Measurements from ENCODE around the gene OR4M1.

OR4M1 gene

DNA sequence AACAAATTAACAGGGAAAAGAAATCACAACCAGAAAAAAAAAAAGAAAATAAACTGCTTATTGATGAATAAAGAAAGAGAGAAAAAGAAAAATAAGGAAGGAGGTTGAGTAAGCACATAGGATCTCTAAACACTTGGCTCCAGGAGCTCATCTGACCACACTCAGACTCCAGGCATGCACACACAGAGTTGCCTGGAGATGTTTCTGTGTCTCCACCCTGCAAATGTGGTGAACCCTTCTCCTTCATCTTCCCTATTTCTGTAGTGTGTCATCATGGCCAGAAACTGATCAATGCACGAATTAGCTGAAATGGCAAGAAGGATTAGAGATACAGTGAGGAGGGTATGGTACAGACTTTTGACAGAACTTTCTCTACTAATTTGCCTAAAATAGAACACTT is 50.5 kb downstream of the OR4M1 start:
- DNase-seq, result peak; percentile 39

DNA sequence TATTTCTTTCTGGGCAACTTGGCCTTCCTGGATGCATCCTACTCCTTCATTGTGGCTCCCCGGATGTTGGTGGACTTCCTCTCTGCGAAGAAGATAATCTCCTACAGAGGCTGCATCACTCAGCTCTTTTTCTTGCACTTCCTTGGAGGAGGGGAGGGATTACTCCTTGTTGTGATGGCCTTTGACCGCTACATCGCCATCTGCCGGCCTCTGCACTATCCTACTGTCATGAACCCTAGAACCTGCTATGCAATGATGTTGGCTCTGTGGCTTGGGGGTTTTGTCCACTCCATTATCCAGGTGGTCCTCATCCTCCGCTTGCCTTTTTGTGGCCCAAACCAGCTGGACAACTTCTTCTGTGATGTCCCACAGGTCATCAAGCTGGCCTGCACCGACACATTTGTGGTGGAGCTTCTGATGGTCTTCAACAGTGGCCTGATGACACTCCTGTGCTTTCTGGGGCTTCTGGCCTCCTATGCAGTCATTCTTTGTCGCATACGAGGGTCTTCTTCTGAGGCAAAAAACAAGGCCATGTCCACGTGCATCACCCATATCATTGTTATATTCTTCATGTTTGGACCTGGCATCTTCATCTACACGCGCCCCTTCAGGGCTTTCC is 54.4 kb downstream of the OR4M1 start:
- peak; percentile 23 for DNase-seq

DNA sequence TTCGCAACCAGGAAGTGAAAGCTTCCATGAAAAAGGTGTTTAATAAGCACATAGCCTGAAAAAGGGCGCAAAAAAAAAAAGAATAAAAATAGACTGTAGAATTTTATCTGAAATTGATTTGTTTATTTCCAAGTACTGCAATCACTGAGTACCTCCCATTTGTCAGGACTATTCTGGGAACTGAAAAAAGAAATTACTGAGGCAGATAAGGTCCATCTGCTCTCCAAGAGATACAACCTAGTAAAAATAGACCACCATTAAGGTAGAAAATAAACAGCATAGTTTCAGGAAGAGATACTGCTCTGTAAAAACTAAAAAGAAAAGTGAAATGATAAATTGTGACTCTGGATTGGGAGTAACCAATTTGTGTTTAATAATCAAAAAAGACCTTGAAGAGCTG is 55.0 kb downstream of the OR4M1 start:
- no peak for DNase-seq

All from MV-4-11 (cell line).